Measurements from ENCODE around the gene MPIG6B.
"Not testable (repeated sequence)": the region's sequence is repeated elsewhere in the genome, so short reads cannot be mapped to it uniquely, and the experiment has no call there.

The MPIG6B gene

DNA sequence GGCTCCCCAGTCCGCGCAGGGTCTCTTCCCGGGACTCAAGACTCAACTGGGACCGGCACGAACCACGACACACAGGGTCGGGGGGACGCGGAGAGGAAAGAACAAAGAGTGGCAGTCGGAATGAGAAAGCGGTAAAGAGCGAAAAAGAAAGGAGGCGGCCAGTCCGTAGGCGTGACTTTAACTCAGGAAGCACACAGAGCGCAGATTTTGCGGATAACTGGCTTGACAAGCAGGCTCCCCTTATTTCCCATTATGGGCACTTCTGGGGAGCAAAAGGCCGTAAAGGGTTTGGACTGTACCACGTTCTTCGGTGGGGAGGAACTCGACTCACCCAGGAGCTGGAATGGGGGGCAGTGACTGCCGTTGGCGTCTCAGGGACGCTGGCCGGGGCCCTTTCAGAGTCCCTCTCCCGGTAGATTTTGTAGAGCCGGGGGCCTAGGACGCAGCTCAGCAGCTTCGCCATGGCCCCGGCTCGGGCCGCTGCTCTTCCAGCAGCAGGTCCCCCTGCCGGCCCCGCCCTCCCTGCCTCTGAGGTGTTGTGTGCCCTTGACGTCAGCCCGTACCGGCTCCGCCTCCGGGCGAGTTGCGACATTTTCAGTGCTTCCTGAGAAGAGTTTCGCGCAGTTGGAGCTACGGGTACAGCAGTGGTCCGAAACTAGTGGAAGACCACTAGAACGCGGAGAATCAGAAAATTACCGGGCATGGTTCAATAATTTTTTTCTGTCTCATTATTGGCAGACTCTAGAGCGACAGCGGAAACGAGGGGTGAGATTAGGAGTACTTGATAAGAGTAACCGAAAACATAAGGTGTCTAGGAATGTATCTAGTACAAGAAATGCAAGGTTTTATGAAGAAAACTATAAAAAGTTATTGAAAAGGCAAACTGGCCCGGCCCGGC is 20.1 kb upstream of the MPIG6B start, which contains the start of gene ABHD16A:
Gene ABHD16A (minus strand): TSS at position 506 of the 898 bp plus-strand sequence. CDS start 43 bp downstream, at position 463.
- Histone ChIP-seq H3K27me3 (no peaks in the 10 kb centered on the region), H3K36me3 (no peaks in the 10 kb centered on the region; the same call in 1 of the 2 replicates), H3K4me1 (no peaks in the 10 kb centered on the region), H3K4me3 (ENCODE audit: low read depth, low read length) (peak within 1 kb of the TSS; percentile 97), H3K9me3 (no peaks in the 10 kb centered on the region)
- DNase-seq = peak; percentile 99
- TF ChIP-seq, protein P1, sequence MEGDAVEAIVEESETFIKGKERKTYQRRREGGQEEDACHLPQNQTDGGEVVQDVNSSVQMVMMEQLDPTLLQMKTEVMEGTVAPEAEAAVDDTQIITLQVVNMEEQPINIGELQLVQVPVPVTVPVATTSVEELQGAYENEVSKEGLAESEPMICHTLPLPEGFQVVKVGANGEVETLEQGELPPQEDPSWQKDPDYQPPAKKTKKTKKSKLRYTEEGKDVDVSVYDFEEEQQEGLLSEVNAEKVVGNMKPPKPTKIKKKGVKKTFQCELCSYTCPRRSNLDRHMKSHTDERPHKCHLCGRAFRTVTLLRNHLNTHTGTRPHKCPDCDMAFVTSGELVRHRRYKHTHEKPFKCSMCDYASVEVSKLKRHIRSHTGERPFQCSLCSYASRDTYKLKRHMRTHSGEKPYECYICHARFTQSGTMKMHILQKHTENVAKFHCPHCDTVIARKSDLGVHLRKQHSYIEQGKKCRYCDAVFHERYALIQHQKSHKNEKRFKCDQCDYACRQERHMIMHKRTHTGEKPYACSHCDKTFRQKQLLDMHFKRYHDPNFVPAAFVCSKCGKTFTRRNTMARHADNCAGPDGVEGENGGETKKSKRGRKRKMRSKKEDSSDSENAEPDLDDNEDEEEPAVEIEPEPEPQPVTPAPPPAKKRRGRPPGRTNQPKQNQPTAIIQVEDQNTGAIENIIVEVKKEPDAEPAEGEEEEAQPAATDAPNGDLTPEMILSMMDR (IDR thresholded peaks at IDR 0.05; ENCODE audit: low read depth, low read length) = no peak

DNA sequence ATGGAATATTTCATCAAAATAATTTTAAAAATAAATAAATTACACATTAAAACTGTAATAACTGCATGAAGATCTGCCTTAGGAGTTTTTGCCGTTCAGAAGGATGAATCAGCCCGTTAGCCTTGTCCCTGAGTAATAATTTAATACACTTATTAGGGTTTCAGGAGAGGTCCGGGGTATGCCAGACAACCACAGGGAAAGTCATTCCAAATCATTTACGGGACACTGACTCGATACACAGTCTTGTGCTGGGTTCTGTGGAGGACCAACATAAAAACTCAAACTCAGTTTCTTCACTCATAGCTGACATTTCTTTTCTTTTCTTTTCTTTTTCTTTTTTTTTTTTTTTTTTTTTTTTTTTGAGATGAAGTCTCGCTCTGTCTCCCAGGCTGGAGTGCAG is 17.2 kb upstream of the MPIG6B start:
- Histone ChIP-seq H3K27me3 (no peaks in the 10 kb centered on the region), H3K36me3 (no peaks in the 10 kb centered on the region), H3K4me3 (ENCODE audit: low read depth, low read length) (no peak overlapping the region), H3K4me1 (no peaks in the 10 kb centered on the region), H3K9me3 (no peaks in the 10 kb centered on the region)
- TF ChIP-seq, protein P1 (IDR thresholded peaks at IDR 0.05; ENCODE audit: low read depth, low read length) = no peak
- no peak for DNase-seq

DNA sequence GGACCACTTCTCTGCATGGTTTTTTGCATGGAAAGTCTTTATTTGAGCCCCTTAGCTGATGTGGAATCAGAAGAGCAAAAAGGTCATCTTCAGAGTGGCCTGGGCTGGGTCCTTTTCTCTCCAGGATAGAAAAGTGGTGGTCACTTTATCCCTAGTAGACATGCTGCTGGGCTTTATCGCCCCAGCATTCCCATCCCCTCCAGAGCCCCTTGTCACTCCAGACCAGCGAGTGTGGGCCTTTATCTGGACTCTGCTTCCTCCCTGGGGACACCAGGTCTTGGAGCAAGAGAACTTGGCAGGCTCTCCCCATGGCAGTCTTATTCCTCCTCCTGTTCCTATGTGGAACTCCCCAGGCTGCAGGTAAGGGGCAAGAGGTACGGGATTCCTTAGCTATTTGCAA is 16.6 kb upstream of the MPIG6B start, which contains the start of gene LY6G6F:
Gene LY6G6F (plus strand): TSS at position 268 of the 400 bp plus-strand sequence. CDS start 41 bp downstream, at position 309.
- Histone ChIP-seq H3K27me3 (no peaks in the 10 kb centered on the region), H3K4me1 (no peaks in the 10 kb centered on the region), H3K4me3 (ENCODE audit: low read depth, low read length) (no peak within 1 kb of the TSS), H3K36me3 (no peaks in the 10 kb centered on the region), H3K9me3 (no peaks in the 10 kb centered on the region)
- TF ChIP-seq, protein P1 (IDR thresholded peaks at IDR 0.05; ENCODE audit: low read depth, low read length) = no peak
- DNase-seq = peak; percentile 62

DNA sequence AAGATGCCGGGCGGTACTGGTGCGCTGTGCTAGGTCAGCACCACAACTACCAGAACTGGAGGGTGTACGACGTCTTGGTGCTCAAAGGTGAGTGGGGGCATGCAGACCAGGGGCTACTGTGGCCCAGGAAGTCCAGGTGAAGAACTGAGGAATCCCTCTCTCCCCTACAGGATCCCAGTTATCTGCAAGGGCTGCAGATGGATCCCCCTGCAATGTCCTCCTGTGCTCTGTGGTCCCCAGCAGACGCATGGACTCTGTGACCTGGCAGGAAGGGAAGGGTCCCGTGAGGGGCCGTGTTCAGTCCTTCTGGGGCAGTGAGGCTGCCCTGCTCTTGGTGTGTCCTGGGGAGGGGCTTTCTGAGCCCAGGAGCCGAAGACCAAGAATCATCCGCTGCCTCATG is 15.5 kb upstream of the MPIG6B start:
- no peaks in the 10 kb centered on the region for H3K4me1 ChIP-seq
- H3K9me3 ChIP-seq = no peaks in the 10 kb centered on the region
- no peak overlapping the region for H3K4me3 ChIP-seq (ENCODE audit: low read depth, low read length)
- H3K36me3 ChIP-seq = no peaks in the 10 kb centered on the region
- H3K27me3 ChIP-seq = no peaks in the 10 kb centered on the region
- TF ChIP-seq, protein P1 (IDR thresholded peaks at IDR 0.05; ENCODE audit: low read depth, low read length) = no peak
- no peak for DNase-seq

DNA sequence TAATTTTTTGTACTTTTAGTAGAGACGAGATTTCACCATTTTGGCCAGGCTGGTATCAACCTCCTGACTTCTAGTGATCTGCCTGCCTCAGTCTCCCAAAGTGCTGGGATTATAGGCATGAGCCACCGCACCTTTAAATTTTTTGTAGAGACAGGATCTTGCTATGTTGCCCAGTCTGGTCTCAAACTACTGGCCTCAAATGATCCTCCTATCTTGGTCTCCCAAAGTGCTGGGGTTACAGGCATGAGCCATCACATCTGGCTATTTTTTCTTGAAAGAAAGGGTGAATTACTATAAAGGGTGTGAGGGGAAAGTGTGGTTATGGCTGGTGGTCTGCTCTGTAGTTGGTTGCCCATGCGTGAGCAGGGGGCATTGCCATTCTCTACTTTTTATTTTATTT is 14.9 kb upstream of the MPIG6B start:
- TF ChIP-seq, protein P1 (IDR thresholded peaks at IDR 0.05; ENCODE audit: low read depth, low read length) = no peak

DNA sequence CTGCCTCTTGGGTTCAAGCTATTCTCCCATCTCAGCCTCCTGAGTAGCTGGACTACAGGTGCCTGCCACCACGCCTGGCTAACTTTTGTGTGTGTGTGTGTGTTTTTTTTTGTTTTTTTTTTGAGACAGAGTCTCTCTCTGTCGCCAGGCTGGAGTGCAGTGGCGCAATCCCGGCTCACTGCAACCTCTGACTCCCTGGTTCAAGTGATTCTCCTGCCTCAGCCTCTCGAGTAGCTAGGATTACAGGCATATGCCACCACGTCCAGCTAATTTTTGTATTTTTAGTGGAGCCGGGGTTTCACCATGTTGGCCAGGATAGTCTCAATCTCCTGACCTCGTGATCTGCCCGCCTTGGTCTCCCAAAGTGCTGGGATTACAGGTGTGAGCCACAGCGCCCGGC is 14.0 kb upstream of the MPIG6B start:
- not testable (repeated sequence) for H3K9me3 ChIP-seq; H3K36me3 ChIP-seq; H3K4me1 ChIP-seq; H3K4me3 ChIP-seq (ENCODE audit: low read depth, low read length); H3K27me3 ChIP-seq; DNase-seq

More for the DNA sequence above, 14.9 kb upstream of the MPIG6B start:
- Histone ChIP-seq H3K9me3 (no peaks in the 10 kb centered on the region), H3K36me3 (no peaks in the 10 kb centered on the region), H3K4me1 (no peaks in the 10 kb centered on the region), H3K4me3 (ENCODE audit: low read depth, low read length) (no peak overlapping the region), H3K27me3 (no peaks in the 10 kb centered on the region)
- DNase-seq = no peak

All from BE2C (cell line).